RWPE2 (cell line): ENCODE data around the gene SDC4.

Source experiments
- ATAC-seq: fragments of 200-7000 bp; cut with Tn5 transposase; 3 replicates; pipeline ENCODE4 v1.9.1; 2021; ENCODE audit warnings: low read depth
- DNase-seq: peaks from one replicate; pipeline ENCODE4 v3.0.0-alpha.2; 2020; ENCODE audit warnings: low spot score
- H3K27ac ChIP-seq: fragments of 450-650 bp; 2 replicates; pipeline ENCODE4 v1.5.1; 2017; ENCODE audit warnings: mild to moderate bottlenecking; ENCODE audit not compliant: poor library complexity, severe bottlenecking
- H3K27me3 ChIP-seq: fragments of 250-450 bp; sonication (Bioruptor Pico); 2 replicates; pipeline ENCODE4 v1.5.1; 2021; ENCODE audit warnings: mild to moderate bottlenecking, moderate library complexity; ENCODE audit not compliant: insufficient read depth, poor library complexity, severe bottlenecking
- H3K36me3 ChIP-seq: fragments of 250-450 bp; sonication (Bioruptor Pico); 2 replicates; pipeline ENCODE4 v1.5.1; 2020; ENCODE audit warnings: low read depth, mild to moderate bottlenecking, moderate library complexity
- H3K4me1 ChIP-seq: fragments of 250-450 bp; sonication (Bioruptor Pico); 2 replicates; pipeline ENCODE4 v1.5.1; 2021; ENCODE audit warnings: mild to moderate bottlenecking, moderate library complexity; ENCODE audit not compliant: insufficient read depth, poor library complexity, severe bottlenecking
- H3K4me3 ChIP-seq: fragments of 250-450 bp; sonication (Bioruptor Pico); 2 replicates; pipeline ENCODE4 v1.5.1; 2021; ENCODE audit warnings: mild to moderate bottlenecking, moderate library complexity; ENCODE audit not compliant: severe bottlenecking
- H3K9me3 ChIP-seq: fragments of 250-450 bp; sonication (Bioruptor Pico); 2 replicates; pipeline ENCODE4 v1.5.1; 2021; ENCODE audit warnings: mild to moderate bottlenecking, moderate library complexity; ENCODE audit not compliant: severe bottlenecking
- CTCF ChIP-seq: fragments of 450-650 bp; IDR thresholded peaks from one replicate; pipeline ENCODE4 v1.5.1; 2017; ENCODE audit warnings: mild to moderate bottlenecking, moderate library complexity; ENCODE audit not compliant: poor library complexity, severe bottlenecking

SDC4 gene

GRCh38 chr20:45347297-45347935, 808 bp downstream of the SDC4 start:
- ATAC-seq (no peak), DNase-seq (no peak)
- H3K4me1 ChIP-seq, result peaks cover 52% of the 10 kb centered on the region
- H3K4me3 ChIP-seq, result peak overlapping the region; percentile 98
- no peaks in the 10 kb centered on the region for H3K27me3 ChIP-seq
- peak overlapping the region; percentile 99 for H3K27ac ChIP-seq
- no peak for TF ChIP-seq CTCF
- no peaks in the 10 kb centered on the region for H3K9me3 ChIP-seq
- peaks cover 55% of the 10 kb centered on the region for H3K36me3 ChIP-seq

GRCh38 chr20:45346851-45347250, 1.4 kb downstream of the SDC4 start:
- Histone ChIP-seq H3K4me1 (peaks cover 57% of the 10 kb centered on the region), H3K36me3 (peaks cover 61% of the 10 kb centered on the region), H3K9me3 (no peaks in the 10 kb centered on the region), H3K27me3 (no peaks in the 10 kb centered on the region), H3K4me3 (peak overlapping the region; percentile 98), H3K27ac (peak overlapping the region; percentile 99)
- no peak for TF ChIP-seq CTCF
- ATAC-seq (no peak), DNase-seq (no peak)

- peak overlapping the region; percentile 98 for H3K4me3 ChIP-seq
- ATAC-seq (no peak; the same call in 2 of the 3 replicates), DNase-seq (peak; percentile 78)
- no peaks in the 10 kb centered on the region for H3K27me3 ChIP-seq
- H3K27ac ChIP-seq, result peak overlapping the region; percentile 99
- H3K4me1 ChIP-seq, result peaks cover 63% of the 10 kb centered on the region
- H3K9me3 ChIP-seq, result no peaks in the 10 kb centered on the region
- peaks cover 66% of the 10 kb centered on the region for H3K36me3 ChIP-seq
- TF ChIP-seq CTCF, result no peak
Measured at GRCh38 chr20:45346291-45346718, 1.9 kb downstream of the SDC4 start.

GRCh38 chr20:45345104-45345936, 2.9 kb downstream of the SDC4 start:
- H3K36me3 ChIP-seq, result peaks cover 76% of the 10 kb centered on the region
- ATAC-seq (peak; percentile 43), DNase-seq (peak; percentile 88)
- H3K4me1 ChIP-seq, result peaks cover 73% of the 10 kb centered on the region
- peak overlapping the region; percentile 98 for H3K4me3 ChIP-seq
- TF ChIP-seq CTCF, result no peak
- H3K9me3 ChIP-seq, result no peaks in the 10 kb centered on the region
- H3K27ac ChIP-seq, result peak overlapping the region; percentile 99
- no peaks in the 10 kb centered on the region for H3K27me3 ChIP-seq
